ENCODE results near the gene ADAMTS17.

The ADAMTS17 gene

DNA sequence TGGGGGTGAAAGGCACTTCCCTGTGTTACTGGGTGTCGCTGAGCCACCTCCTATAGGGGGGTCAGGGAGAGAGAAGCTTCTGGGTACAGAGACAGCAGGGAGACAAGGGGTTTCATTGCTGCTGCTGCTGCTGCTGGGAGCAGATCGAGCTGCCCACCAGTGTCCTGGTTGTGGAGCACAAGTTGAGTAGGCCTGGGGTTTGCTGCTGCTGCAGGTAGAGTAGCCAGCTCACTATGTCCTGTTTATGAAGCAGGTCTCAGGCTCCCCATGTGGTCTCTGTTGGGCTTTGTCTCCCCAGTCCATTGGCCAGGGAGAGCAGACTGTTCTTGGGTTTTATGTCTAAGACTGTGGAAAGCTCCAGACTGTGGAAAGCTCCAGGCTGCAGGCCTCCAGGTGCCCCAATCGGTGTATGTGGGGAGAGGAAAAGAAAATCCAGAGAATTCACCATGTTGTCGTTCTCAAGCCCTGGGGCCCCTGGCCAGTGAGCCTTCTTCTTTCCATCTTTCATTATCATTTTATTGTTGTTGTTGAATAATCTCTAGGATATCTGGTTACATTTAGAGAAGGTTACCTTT, 157.8 kb downstream of the ADAMTS17 start:
- no peak overlapping the region for H3K27ac ChIP-seq
- no peak for TF ChIP-seq CTCF (conservative IDR thresholded peaks at IDR 0.05)

DNA sequence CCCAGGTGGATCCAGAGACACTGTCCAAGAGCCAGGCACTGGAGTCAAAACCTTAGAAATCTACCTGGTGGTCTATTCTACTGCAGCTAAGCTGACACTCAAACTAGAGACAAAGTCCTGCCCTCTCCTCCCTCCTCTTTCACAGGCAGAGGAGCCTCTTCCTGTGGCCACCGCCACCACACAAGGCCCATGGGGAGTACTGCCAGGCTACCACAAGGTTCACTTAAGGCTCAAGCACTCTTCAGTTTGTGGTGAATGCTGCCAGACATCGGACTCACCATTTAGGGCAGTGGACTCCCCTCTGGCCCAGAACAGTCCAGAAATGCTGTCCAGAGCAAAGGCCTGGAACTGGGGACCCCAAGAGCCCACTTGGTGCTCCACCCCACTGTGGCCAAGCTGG, 160.9 kb downstream of the ADAMTS17 start:
- H3K27ac ChIP-seq: no peak overlapping the region
- TF ChIP-seq CTCF (conservative IDR thresholded peaks at IDR 0.05): no peak

DNA sequence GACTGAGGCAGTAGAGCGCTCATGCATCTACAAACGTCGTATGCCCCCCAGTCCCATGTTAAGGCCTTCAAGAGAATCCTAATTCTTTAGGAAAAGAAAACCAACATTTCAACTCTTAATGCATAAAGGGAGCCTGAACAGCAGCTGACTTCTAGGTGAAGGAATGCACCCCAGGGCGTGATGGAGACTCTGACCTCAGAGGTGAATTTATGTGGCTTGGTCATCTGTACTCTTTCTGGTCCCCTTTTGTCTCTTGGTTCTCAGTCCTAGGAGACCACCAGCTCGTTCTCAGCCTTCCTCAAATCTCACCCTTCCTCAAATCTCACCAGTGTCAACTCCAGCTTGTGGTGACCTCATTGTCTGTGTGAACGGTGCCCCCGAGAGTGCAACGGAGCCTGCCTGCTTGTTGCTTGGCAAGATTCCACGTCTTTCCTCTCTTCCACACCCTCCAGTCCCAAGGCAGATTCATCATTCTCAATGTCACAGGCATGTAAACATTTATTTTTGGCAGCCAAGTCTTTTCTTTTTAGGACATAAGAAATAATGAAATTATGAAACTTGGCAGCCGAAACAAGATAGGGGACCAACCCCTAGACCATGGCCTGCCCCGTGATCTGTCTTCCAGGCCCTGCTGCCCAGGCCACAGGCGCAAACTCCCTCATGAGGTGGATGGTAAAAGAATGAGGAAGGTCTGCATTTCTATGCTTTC, 166.2 kb downstream of the ADAMTS17 start:
- H3K27ac ChIP-seq: no peak overlapping the region
- TF ChIP-seq CTCF (conservative IDR thresholded peaks at IDR 0.05): no peak

- TF ChIP-seq CTCF (conservative IDR thresholded peaks at IDR 0.05): no peak
- no peak overlapping the region for H3K27ac ChIP-seq
Observed at GRCh38 chr15:100174904-100175275, 166.9 kb downstream of the ADAMTS17 start.

- no peak for TF ChIP-seq CTCF (conservative IDR thresholded peaks at IDR 0.05)
- H3K27ac ChIP-seq: no peak overlapping the region
Observed at GRCh38 chr15:100174159-100174903, 167.4 kb downstream of the ADAMTS17 start.

GRCh38 chr15:100172356-100173024, 169.3 kb downstream of the ADAMTS17 start:
- TF ChIP-seq CTCF (conservative IDR thresholded peaks at IDR 0.05): no peak
- H3K27ac ChIP-seq: no peak overlapping the region

DNA sequence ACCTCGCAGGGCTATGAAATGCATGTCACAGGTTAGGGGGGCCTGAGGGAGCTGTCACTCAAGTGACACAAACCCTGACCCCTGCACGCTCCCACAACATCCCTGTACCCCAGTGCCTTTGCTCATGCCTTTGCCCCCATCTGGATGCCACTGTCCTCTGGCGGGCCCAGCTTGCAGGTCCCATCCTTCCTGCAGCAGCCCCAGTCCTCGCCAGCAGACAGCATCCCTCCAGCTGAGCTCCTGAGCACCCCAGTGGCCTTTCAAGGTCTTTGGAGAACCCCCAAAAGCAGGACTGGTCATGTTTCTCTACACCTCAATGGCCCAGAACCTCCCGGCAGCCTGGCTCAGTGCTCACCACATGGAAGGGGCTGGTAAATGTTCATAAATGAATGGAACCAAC, 170.4 kb downstream of the ADAMTS17 start:
- no peak for TF ChIP-seq CTCF (conservative IDR thresholded peaks at IDR 0.05)
- no peak overlapping the region for H3K27ac ChIP-seq

All from VCaP (cell line).